ENCODE data around the gene ROBO2.

The ROBO2 gene

GRCh38 chr3:77524946-77525682 lies 485.2 kb downstream of the ROBO2 start:
- DNase-seq: no peak

GRCh38 chr3:77526573-77527113 lies 486.7 kb downstream of the ROBO2 start:
- DNase-seq: no peak

- DNase-seq: no peak
Observed at GRCh38 chr3:77529522-77529921, 489.6 kb downstream of the ROBO2 start.

GRCh38 chr3:77530870-77531269 lies 491.0 kb downstream of the ROBO2 start:
- DNase-seq: no peak

GRCh38 chr3:77535116-77535515 lies 495.2 kb downstream of the ROBO2 start:
- no peak for DNase-seq

GRCh38 chr3:77536038-77536775 lies 496.3 kb downstream of the ROBO2 start:
- DNase-seq: no peak

GRCh38 chr3:77539014-77539413 lies 499.1 kb downstream of the ROBO2 start:
- no peak for DNase-seq

- no peak for DNase-seq
Observed at GRCh38 chr3:77539677-77540076, 499.8 kb downstream of the ROBO2 start.

GRCh38 chr3:77541203-77541922 lies 501.5 kb downstream of the ROBO2 start:
- DNase-seq: no peak

GRCh38 chr3:77546246-77546645 lies 506.3 kb downstream of the ROBO2 start:
- DNase-seq: no peak

GRCh38 chr3:77549034-77549433 lies 509.1 kb downstream of the ROBO2 start:
- DNase-seq: no peak

- no peak for DNase-seq
Observed at GRCh38 chr3:77553240-77553639, 513.3 kb downstream of the ROBO2 start.

- no peak for DNase-seq
Observed at GRCh38 chr3:77562089-77562488, 522.2 kb downstream of the ROBO2 start.

- no peak for DNase-seq
Observed at GRCh38 chr3:77563012-77563411, 523.1 kb downstream of the ROBO2 start.

GRCh38 chr3:77566055-77566454 lies 526.2 kb downstream of the ROBO2 start:
- DNase-seq: no peak

- no peak for DNase-seq
Observed at GRCh38 chr3:77571971-77572715, 532.2 kb downstream of the ROBO2 start.

- DNase-seq: no peak
Observed at GRCh38 chr3:77577264-77577663, 537.4 kb downstream of the ROBO2 start.

GRCh38 chr3:77586216-77586615 lies 546.3 kb downstream of the ROBO2 start:
- DNase-seq: no peak

GRCh38 chr3:77588863-77589262 lies 549.0 kb downstream of the ROBO2 start:
- DNase-seq: no peak

- no peak for DNase-seq
Observed at GRCh38 chr3:77590191-77590590, 550.3 kb downstream of the ROBO2 start.

- DNase-seq: no peak
Observed at GRCh38 chr3:77595371-77595870, 555.5 kb downstream of the ROBO2 start.

GRCh38 chr3:77599948-77600347 lies 560.0 kb downstream of the ROBO2 start:
- no peak for DNase-seq

All from NCI-H526 treated with DMSO at 0.1 percent for 48 hours (cell line).